ENCODE measurements around the gene NUDT16.
A peak's percentile ranks its signal among the peaks of the same experiment; 100 is the strongest.

The NUDT16 gene

GRCh38 chr3:131386429-131387165, 5.0 kb downstream of the NUDT16 start:
- DNase-seq = peak; percentile 50

- DNase-seq = no peak
Measured at GRCh38 chr3:131387796-131388489, 6.4 kb downstream of the NUDT16 start.

- no peak for DNase-seq
Measured at GRCh38 chr3:131388490-131388799, 6.9 kb downstream of the NUDT16 start.

GRCh38 chr3:131390331-131390730, 8.8 kb downstream of the NUDT16 start:
- no peak for DNase-seq

DNA sequence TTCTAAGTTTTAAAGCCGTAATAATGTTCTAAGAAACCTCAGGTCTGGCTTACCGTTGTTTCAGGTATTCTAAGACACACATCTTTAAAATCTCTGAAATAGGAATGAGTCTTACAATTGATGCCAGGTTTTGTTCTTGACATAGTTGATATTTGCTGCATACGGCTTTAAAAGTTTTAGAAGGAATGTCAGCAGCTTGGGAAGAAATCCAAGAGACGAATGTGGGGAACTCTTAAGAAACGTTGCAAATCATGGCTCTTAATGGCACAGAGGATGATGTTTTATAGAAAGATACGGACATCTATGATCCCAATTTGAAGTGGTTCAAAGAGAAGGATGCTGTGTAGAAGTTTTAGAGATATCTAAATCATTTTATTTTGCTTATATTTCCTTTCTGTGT, 11.5 kb downstream of the NUDT16 start:
- DNase-seq = no peak

DNA sequence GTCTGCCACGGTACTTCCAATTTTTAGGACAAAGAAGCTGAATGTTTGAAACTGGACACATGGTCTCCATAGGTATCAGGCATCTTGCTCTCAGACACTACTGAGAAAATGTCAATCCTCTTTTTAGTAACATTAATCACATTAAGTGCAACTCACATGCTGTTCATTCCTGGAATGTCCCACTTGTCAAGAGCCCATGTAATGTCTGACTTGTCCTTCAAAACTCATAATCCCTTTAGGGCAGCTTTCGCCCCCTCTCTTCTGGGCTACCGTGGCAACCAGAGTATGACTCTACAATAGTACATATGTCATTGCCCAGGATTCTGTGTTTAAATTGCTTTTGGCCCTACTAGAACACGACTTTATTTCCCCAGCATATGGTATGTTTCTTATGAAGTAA, 12.3 kb downstream of the NUDT16 start:
- no peak for DNase-seq

DNA sequence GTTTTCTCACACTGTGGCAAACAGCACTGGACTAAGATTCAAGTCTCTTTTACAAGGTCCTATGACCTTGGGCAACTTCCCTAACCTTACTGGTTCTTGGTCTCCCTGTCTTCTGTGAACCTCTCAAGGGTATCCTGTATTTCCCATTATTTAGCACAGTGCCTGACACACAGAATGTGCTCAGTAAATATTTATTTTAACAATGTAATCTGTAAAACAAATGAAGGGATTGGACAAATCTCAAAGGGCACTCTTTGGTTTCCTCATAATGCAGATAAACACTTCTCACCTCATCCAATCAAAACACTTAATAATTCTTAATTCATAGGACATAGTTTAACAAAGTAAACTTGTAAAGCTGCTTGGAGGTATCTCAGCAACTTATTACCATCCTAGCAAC, 12.8 kb downstream of the NUDT16 start:
- no peak for DNase-seq

- no peak for DNase-seq
Measured at GRCh38 chr3:131396170-131396569, 14.6 kb downstream of the NUDT16 start.

DNA sequence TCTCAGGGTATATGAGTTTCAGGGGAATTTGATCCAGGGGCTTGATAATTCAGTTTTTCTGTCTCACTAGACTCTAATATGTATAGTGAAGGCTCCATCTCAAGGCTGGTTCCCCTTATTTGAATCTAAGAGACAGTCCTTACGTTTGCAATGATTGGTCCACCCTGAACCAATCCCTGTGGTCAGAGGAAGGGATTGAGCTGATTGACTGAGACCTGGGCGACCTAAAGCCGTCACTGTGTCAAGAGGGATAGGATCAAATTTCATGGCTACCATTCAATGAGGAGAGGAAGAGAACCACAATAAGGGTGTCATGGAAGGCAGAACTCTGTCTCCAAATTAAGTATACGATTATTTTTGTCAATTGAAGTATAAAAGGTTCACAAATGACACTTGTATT, 16.3 kb downstream of the NUDT16 start:
- no peak for DNase-seq

GRCh38 chr3:131401978-131402377, 20.4 kb downstream of the NUDT16 start:
- DNase-seq = no peak

DNA sequence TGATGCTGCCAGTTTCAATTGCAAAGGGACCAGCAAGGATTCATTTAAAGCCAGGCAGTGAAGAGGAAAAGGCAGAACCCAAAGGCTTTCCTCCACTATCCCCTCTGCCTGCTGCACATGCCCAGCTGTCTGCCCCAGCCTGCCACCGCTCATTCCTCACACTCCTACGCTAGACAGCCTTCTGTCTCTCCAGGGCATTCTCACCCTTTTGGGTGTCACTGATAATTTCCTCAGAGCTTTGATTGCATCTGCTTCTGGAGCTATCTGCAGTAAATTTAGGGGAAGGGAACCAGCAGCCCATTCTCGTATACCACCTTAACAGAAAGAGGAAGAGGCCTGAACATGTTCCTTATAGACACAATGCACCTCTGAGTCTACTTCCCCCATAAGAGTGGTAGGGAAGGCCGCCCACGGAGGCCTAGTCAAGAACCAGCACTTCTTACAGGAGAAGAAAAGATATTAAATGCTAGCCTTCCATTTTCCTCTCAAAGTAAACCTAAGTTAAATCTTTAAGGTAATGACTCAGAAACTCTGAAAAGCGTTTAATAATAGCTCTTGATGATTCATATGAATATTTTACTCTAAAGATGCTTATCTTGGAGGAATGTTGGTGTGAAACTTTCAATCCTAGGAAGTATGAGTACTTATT, 20.9 kb downstream of the NUDT16 start:
- no peak for DNase-seq

DNA sequence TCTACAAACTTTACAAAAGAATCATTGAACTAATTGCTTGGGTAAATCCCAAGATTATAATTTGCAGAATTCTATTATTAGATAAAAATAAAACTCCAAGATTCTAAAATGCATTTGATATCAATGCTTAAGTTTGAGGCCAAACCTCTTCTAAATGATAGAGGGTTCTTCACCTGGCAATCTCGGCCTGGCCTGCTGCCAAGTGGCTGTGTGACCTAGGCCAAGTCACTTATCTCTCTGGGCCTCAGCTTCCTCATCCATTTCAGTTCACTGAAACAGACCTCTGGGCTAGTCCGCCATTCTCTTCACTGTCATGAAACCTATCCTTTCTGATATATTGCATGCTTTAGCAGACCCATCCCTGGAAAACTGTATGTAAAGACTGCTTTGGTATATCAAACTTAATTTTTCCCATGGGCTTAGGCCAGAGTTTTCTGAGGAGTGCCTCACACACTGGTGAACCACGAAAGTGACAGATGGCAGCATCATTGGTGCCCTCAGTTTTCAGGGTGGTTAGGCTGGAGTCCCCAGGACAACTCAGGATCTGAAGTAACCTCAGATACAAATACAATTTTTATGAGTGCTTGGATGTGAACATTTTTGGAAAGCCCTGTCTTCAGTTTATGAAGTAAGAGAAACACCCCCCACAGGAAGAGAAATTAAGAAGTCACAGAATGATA, 21.8 kb downstream of the NUDT16 start:
- DNase-seq = no peak

DNA sequence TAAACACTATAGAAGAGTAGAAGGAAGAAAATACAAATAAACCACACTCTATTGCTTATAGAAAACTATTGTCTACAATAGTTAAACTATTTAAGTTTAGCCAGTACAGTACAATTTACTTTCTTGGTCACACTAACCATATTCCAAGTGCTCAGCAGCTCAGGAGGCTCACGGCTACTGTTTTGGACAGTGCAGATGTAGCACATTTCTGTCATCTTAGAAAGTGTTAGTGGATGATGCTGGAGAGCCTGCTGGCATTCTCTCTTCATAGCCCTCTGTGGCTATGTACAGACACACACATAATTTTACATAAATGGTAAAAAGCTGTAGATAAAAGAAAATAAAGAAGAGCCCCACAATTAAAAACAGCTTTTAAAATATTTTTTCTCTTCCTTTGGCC, 23.8 kb downstream of the NUDT16 start:
- DNase-seq = no peak

DNA sequence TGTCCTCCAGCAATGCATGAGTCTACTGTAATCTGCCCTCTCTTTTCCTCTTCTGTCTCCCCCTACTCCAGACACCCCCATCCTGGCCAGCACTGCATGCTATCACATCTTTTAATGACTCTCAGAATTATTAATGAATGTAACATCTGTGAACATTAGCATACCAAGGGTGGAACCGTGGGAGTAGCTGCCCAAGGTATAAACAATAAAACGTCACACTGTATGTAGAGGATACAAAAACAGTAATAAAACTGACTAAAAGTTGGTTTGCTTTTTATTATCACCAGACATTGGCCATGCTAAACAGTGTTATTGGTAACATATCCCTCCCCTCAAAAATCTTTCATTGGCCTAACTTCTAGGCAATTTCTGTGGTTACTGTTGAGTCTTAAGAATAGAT, 24.7 kb downstream of the NUDT16 start:
- DNase-seq = no peak

- no peak for DNase-seq
Measured at GRCh38 chr3:131417751-131418150, 36.2 kb downstream of the NUDT16 start.

GRCh38 chr3:131421301-131421700, 39.7 kb downstream of the NUDT16 start:
- no peak for DNase-seq

DNA sequence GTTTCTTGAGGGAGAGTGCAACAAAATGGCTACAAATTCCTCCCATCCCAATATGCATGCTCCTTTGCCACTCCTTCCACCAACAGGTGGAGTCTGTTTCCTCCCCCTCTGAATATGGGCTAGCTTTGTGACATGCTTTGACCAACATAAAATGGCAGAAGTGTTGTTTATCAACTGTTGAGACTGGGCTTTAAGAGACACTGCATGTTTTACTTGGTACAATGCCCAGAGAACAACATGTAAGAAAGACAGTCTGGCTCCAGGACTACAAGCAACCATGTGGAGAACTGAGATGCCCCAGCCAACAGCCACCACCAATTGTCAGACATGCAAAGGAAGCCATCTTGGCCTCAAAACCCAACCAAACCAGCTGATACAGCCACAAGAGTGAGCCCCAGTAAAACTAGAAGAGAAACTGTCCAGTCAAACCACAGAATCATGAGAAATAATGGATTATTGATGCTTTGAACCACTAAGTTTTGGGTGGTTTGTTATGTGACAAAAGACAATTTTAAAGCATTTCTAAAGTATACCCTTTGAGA, 40.5 kb downstream of the NUDT16 start:
- DNase-seq = no peak

GRCh38 chr3:131427226-131427625, 45.7 kb downstream of the NUDT16 start:
- DNase-seq = no peak

GRCh38 chr3:131431754-131432153, 50.2 kb downstream of the NUDT16 start:
- DNase-seq = no peak

DNA sequence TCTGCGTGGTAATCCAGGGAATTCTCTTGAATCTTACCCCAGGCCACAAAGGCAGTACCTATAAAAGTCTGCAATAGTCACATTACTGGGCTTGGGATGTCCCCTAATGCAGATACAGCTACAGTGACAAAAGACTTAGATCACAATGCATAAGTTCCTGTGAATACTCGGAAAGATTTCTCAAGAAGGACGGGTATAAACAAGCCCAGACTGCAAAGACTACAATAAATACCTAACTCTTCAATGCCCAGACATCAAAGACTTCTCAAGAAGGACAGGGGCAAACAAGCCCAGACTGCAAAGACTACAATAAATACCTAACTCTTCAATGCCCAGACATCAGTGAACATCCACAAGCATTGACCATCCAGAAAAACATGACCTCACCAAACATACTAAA, 50.9 kb downstream of the NUDT16 start:
- no peak for DNase-seq

GRCh38 chr3:131435000-131435399, 53.4 kb downstream of the NUDT16 start:
- no peak for DNase-seq
